ENCODE data around the gene ARHGEF3.
"Not testable (repeated sequence)": the region's sequence is repeated elsewhere in the genome, so short reads cannot be mapped to it uniquely, and the experiment has no call there.

- TF ChIP-seq CTCF (IDR thresholded peaks at IDR 0.05); ZFX (IDR thresholded peaks at IDR 0.05; ENCODE audit: borderline replicate concordance): not testable (repeated sequence)
Measured at GRCh38 chr3:56718809-56719208, 82.9 kb downstream of the ARHGEF3 start.
